GM18870 (cell line): Measurements from ENCODE around the gene DNAJB14.

Experiments used
- ATAC-seq: cut with Tn5 transposase; IDR thresholded peaks from one replicate; pipeline ENCODE4 v1.9.1; 2021; ENCODE audit warnings: moderate library complexity; ENCODE audit not compliant: unreplicated experiment

The DNAJB14 gene

GRCh38 chr4:99945718-99946355 is 581 bp downstream of the DNAJB14 start:
- ATAC-seq = peak; percentile 0

- ATAC-seq = peak; percentile 28
Observed at GRCh38 chr4:99943904-99944437, 2.4 kb downstream of the DNAJB14 start.

- ATAC-seq = no peak
Observed at GRCh38 chr4:99938243-99938753, 8.1 kb downstream of the DNAJB14 start.

- no peak for ATAC-seq
Observed at GRCh38 chr4:99934891-99935290, 11.5 kb downstream of the DNAJB14 start.

- no peak for ATAC-seq
Observed at GRCh38 chr4:99927566-99927965, 18.9 kb downstream of the DNAJB14 start.

GRCh38 chr4:99921174-99921573 is 25.2 kb downstream of the DNAJB14 start:
- no peak for ATAC-seq

GRCh38 chr4:99918656-99919055 is 27.8 kb downstream of the DNAJB14 start:
- no peak for ATAC-seq

GRCh38 chr4:99917575-99917974 is 28.8 kb downstream of the DNAJB14 start:
- ATAC-seq = no peak

GRCh38 chr4:99915449-99915848 is 31.0 kb downstream of the DNAJB14 start:
- no peak for ATAC-seq

GRCh38 chr4:99894998-99895397 is 51.4 kb downstream of the DNAJB14 start:
- ATAC-seq = no peak

- peak; percentile 99 for ATAC-seq
Observed at GRCh38 chr4:99894161-99894997, 52.0 kb downstream of the DNAJB14 start, which contains the start of gene LAMTOR3. Gene LAMTOR3 (minus strand): TSS chr4:99894427. CDS start chr4:99893963, 464 bp downstream.

- ATAC-seq = no peak
Observed at GRCh38 chr4:99893839-99894160, 52.6 kb downstream of the DNAJB14 start.

GRCh38 chr4:99893029-99893428 is 53.4 kb downstream of the DNAJB14 start:
- no peak for ATAC-seq

- no peak for ATAC-seq
Observed at GRCh38 chr4:99891351-99891750, 55.1 kb downstream of the DNAJB14 start.

- ATAC-seq = no peak
Observed at GRCh38 chr4:99887837-99888236, 58.6 kb downstream of the DNAJB14 start.

- ATAC-seq = no peak
Observed at GRCh38 chr4:99886146-99886545, 60.3 kb downstream of the DNAJB14 start.

- ATAC-seq = no peak
Observed at GRCh38 chr4:99885687-99886086, 60.7 kb downstream of the DNAJB14 start.

GRCh38 chr4:99885063-99885664 is 61.3 kb downstream of the DNAJB14 start:
- ATAC-seq = no peak

- ATAC-seq = no peak
Observed at GRCh38 chr4:99879458-99879857, 67.0 kb downstream of the DNAJB14 start.

GRCh38 chr4:99878604-99879003 is 67.8 kb downstream of the DNAJB14 start:
- ATAC-seq = no peak

- ATAC-seq = no peak
Observed at GRCh38 chr4:99876946-99877345, 69.5 kb downstream of the DNAJB14 start.

- no peak for ATAC-seq
Observed at GRCh38 chr4:99875071-99875470, 71.3 kb downstream of the DNAJB14 start.
